PFSK-1 (cell line): ENCODE measurements around the gene ZNF32.

Source experiments
- FOXP2 ChIP-seq: optimal IDR thresholded peaks from 2 replicates; pipeline ENCODE3; 2011; ENCODE audit warnings: borderline replicate concordance, control low read depth, inconsistent platforms; ENCODE audit not compliant: insufficient read depth; ENCODE audit errors: extremely low read length, extremely low read depth
- POLR2AphosphoS5 ChIP-seq: IDR thresholded peaks from 2 replicates; pipeline ENCODE4 v1.6.1; 2012; ENCODE audit warnings: low read depth, mild to moderate bottlenecking, control low read depth, low read length, moderate library complexity
- REST ChIP-seq, 2 experiments: IDR thresholded peaks; 2 replicates each; pipeline versions ENCODE4 v1.6.1 to v1.8.0; 2011 to 2012; ENCODE audit warnings: low read depth in 2 of 2, low read length in 2 of 2, control low read depth in 1 of 2, inconsistent platforms in 1 of 2, mild to moderate bottlenecking in 1 of 2, moderate library complexity in 1 of 2; ENCODE audit not compliant: insufficient read depth in 1 of 2
- SIN3A ChIP-seq: IDR thresholded peaks from 2 replicates; pipeline ENCODE4 v1.6.1; 2012; ENCODE audit warnings: mild to moderate bottlenecking, low read length, moderate library complexity, borderline replicate concordance; ENCODE audit not compliant: insufficient read depth
- TAF1 ChIP-seq: IDR thresholded peaks from 2 replicates; pipeline ENCODE4 v1.6.1; 2012; ENCODE audit warnings: low read length, control low read depth, borderline replicate concordance; ENCODE audit not compliant: insufficient read depth

The ZNF32 gene

GRCh38 chr10:43666552-43666951 lies 17.9 kb upstream of the ZNF32 start:
- TF ChIP-seq SIN3A: no peak
- TF ChIP-seq POLR2AphosphoS5: no peak
- no peak for TF ChIP-seq REST (IDR thresholded peaks at IDR 0.05; ENCODE audit: insufficient read depth in 1 of 2, low read depth in 2 of 2, low read length in 2 of 2)
- no peak for TF ChIP-seq FOXP2
- no peak for TF ChIP-seq TAF1

- TF ChIP-seq REST (IDR thresholded peaks at IDR 0.05; ENCODE audit: insufficient read depth in 1 of 2, low read depth in 2 of 2, low read length in 2 of 2) (no peak), SIN3A (no peak), FOXP2 (no peak), POLR2AphosphoS5 (no peak), TAF1 (no peak)
Observed at GRCh38 chr10:43665054-43665453, 16.4 kb upstream of the ZNF32 start.

- TF ChIP-seq FOXP2 (no peak), POLR2AphosphoS5 (no peak), SIN3A (no peak), REST (IDR thresholded peaks at IDR 0.05; ENCODE audit: insufficient read depth in 1 of 2, low read depth in 2 of 2, low read length in 2 of 2) (no peak), TAF1 (no peak)
Observed at GRCh38 chr10:43658227-43658626, 9.5 kb upstream of the ZNF32 start.

- no peak for TF ChIP-seq POLR2AphosphoS5
- TF ChIP-seq FOXP2: no peak
- no peak for TF ChIP-seq REST (IDR thresholded peaks at IDR 0.05; ENCODE audit: insufficient read depth in 1 of 2, low read depth in 2 of 2, low read length in 2 of 2)
- no peak for TF ChIP-seq SIN3A
- TF ChIP-seq TAF1: no peak
Observed at GRCh38 chr10:43655311-43655710, 6.6 kb upstream of the ZNF32 start.

GRCh38 chr10:43653746-43654145 lies 5.1 kb upstream of the ZNF32 start:
- TF ChIP-seq REST (IDR thresholded peaks at IDR 0.05; ENCODE audit: insufficient read depth in 1 of 2, low read depth in 2 of 2, low read length in 2 of 2): no peak
- no peak for TF ChIP-seq POLR2AphosphoS5
- no peak for TF ChIP-seq SIN3A
